HCT116 (cell line): ENCODE data around the gene ANKZF1. TPM values are rescaled to one million over a fixed set of nuclear protein-coding genes. Genes with fewer than 3 reads are reported as not detected.

Experiments
- ATAC-seq: fragments of 200-7000 bp; cut with Tn5 transposase; 2 replicates; pipeline ENCODE4 v1.9.1; 2020; ENCODE audit warnings: mild to moderate bottlenecking, moderate library complexity
- BruUV-seq: library from RNA; stranded (reverse); fragments of 400-500 nt; replicated peaks from 2 replicates; lab custom pipeline; 2021; lab: Mats Ljungman, UMichigan
- CTCF ChIA-PET: fragments of 300-600 bp; sonication (Branson Sonifier 250); formaldehyde crosslinking; loops from one replicate; lab custom pipeline; 2021; ENCODE audit warnings: antibody characterized with exemption; lab: Charles Lee
- POLR2A ChIA-PET: fragments of 300-600, 350-600 bp; sonication (Branson Sonifier 250); formaldehyde crosslinking; loops from one replicate; lab custom pipeline; 2021; ENCODE audit warnings: antibody characterized with exemption; lab: Charles Lee
- RAD21 ChIA-PET, 2 experiments: fragments of 300-600 bp; sonication (Branson Sonifier 250); formaldehyde crosslinking; loops; one replicate each; lab custom pipeline; 2023; ENCODE audit warnings: low total read pairs in 2 of 2; ENCODE audit not compliant: uncharacterized antibody in 2 of 2, unreplicated experiment in 2 of 2, low non-redundant PET in 1 of 2; lab: Charles Lee
- DNase-seq: peaks from one replicate; pipeline ENCODE4 v3.0.0-alpha.2; 2010; ENCODE audit warnings: low read depth, low spot score
- H2AFZ ChIP-seq: fragments of 200-600 bp; shearing (Covaris generic), sonication (generic); 2 replicates; pipeline ENCODE4 v1.6.1; 2017; ENCODE audit warnings: low read depth, mixed run types, mixed read lengths, antibody characterized with exemption, low read length; ENCODE audit not compliant: poor library complexity, severe bottlenecking
- H3K27ac ChIP-seq: 2 replicates; pipeline ENCODE4 v1.5.1; 2012; ENCODE audit warnings: low read depth, low read length
- H3K27me3 ChIP-seq: fragments of 200-600 bp; sonication (generic); 2 replicates; pipeline ENCODE4 v1.6.1; 2016; ENCODE audit warnings: mixed run types, low read length, mixed read lengths; ENCODE audit not compliant: insufficient read depth
- H3K36me3 ChIP-seq, 2 experiments: fragments of 200-500 bp in 1 of 2; fragments of 200-600 bp in 1 of 2; sonication (Bioruptor generic) in 1 of 2; sonication (generic) in 1 of 2; 2 replicates each; pipeline versions ENCODE4 v1.5.1 to v1.6.1; 2014 to 2016; ENCODE audit warnings: low read length in 2 of 2, inconsistent platforms in 1 of 2, mixed read lengths in 1 of 2, mixed run types in 1 of 2; ENCODE audit not compliant: insufficient read depth in 2 of 2, control insufficient read depth in 1 of 2
- H3K4me1 ChIP-seq, 2 experiments: fragments of 200-600 bp in 1 of 2; sonication (generic) in 1 of 2; 2 replicates each; pipeline versions ENCODE4 v1.5.1 to v1.6.1; 2012 to 2017; ENCODE audit warnings: low read length in 2 of 2, inconsistent platforms in 1 of 2, mild to moderate bottlenecking in 1 of 2, mixed read lengths in 1 of 2, mixed run types in 1 of 2, moderate library complexity in 1 of 2; ENCODE audit not compliant: insufficient read depth in 2 of 2, control insufficient read depth in 1 of 2
- H3K4me2 ChIP-seq: fragments of 200-600 bp; sonication (generic); 2 replicates; pipeline ENCODE4 v1.6.1; 2017; ENCODE audit warnings: mixed run types, low read length, mixed read lengths
- H3K4me3 ChIP-seq, 2 experiments: fragments of 200-600 bp in 1 of 2; sonication (generic) in 1 of 2; replicated peaks in 1 of 2; 2 replicates each; pipeline ENCODE4 v1.5.1; 2011 to 2016; ENCODE audit warnings: low read length in 2 of 2, control low read depth in 1 of 2, low read depth in 1 of 2, mild to moderate bottlenecking in 1 of 2, mixed read lengths in 1 of 2, mixed run types in 1 of 2
- H3K79me2 ChIP-seq: fragments of 200-600 bp; sonication (generic); 2 replicates; pipeline ENCODE4 v1.6.1; 2017; ENCODE audit warnings: mild to moderate bottlenecking, mixed run types, low read length, moderate library complexity, mixed read lengths; ENCODE audit not compliant: insufficient read depth
- H3K9ac ChIP-seq: fragments of 200-600 bp; sonication (generic); 2 replicates; pipeline ENCODE4 v1.6.1; 2016; ENCODE audit warnings: low read length, mixed read lengths
- H3K9me2 ChIP-seq: fragments of 200-600 bp; sonication (generic), shearing (Covaris generic); 2 replicates; pipeline ENCODE4 v1.6.1; 2017; ENCODE audit warnings: mixed run types, mild to moderate bottlenecking, moderate library complexity; ENCODE audit not compliant: insufficient read depth
- H3K9me3 ChIP-seq, 2 experiments: fragments of 200-500 bp in 1 of 2; fragments of 200-600 bp in 1 of 2; sonication (Bioruptor generic) in 1 of 2; sonication (generic) in 1 of 2; 2 replicates each; pipeline ENCODE4 v1.6.1; 2014 to 2017; ENCODE audit warnings: low read length in 2 of 2, mixed read lengths in 2 of 2, inconsistent platforms in 1 of 2, low read depth in 1 of 2, mild to moderate bottlenecking in 1 of 2, mixed run types in 1 of 2, moderate library complexity in 1 of 2; ENCODE audit not compliant: control insufficient read depth in 1 of 2, insufficient read depth in 1 of 2
- H4K20me1 ChIP-seq: fragments of 200-600 bp; sonication (generic), shearing (Covaris generic); 2 replicates; pipeline ENCODE4 v1.6.1; 2017; ENCODE audit warnings: mixed run types, mild to moderate bottlenecking, moderate library complexity; ENCODE audit not compliant: insufficient read depth
- ATF3 ChIP-seq: IDR thresholded peaks from 2 replicates; pipeline ENCODE4 v1.6.1; 2012
- CBX3 ChIP-seq: IDR thresholded peaks from 2 replicates; pipeline ENCODE4 v1.6.1; 2012; ENCODE audit warnings: low read depth
- CEBPB ChIP-seq: IDR thresholded peaks from 2 replicates; pipeline ENCODE4 v1.6.1; 2012; ENCODE audit warnings: low read depth
- EGR1 ChIP-seq: IDR thresholded peaks from 2 replicates; pipeline ENCODE4 v1.6.1; 2012; ENCODE audit warnings: low read depth
- EZH2 ChIP-seq: fragments of 200-600 bp; sonication (generic); IDR thresholded peaks from 2 replicates; pipeline ENCODE4 v1.6.1; 2017; ENCODE audit warnings: antibody characterized with exemption, mixed run types
- EZH2phosphoT487 ChIP-seq: fragments of 200-600 bp; IDR thresholded peaks from 2 replicates; pipeline ENCODE4 v1.6.1; 2018; ENCODE audit warnings: antibody characterized with exemption, borderline replicate concordance
- FOSL1 ChIP-seq: IDR thresholded peaks from 2 replicates; pipeline ENCODE4 v1.6.1; 2012; ENCODE audit warnings: low read depth
- JUND ChIP-seq: IDR thresholded peaks from 2 replicates; pipeline ENCODE4 v1.6.1; 2012
- MAX ChIP-seq: IDR thresholded peaks from 2 replicates; pipeline ENCODE4 v1.6.1; 2012
- POLR2A ChIP-seq: IDR thresholded peaks from 2 replicates; pipeline ENCODE4 v1.7.0; 2011; ENCODE audit warnings: borderline replicate concordance; ENCODE audit not compliant: insufficient read depth, insufficient read length; ENCODE audit errors: extremely low read depth
- POLR2AphosphoS5 ChIP-seq: IDR thresholded peaks from 2 replicates; pipeline ENCODE4 v1.6.1; 2011; ENCODE audit warnings: mild to moderate bottlenecking, low read depth, low read length, moderate library complexity
- RAD21 ChIP-seq: IDR thresholded peaks from 2 replicates; pipeline ENCODE4 v1.6.1; 2012; ENCODE audit warnings: low read depth, mild to moderate bottlenecking
- SIN3A ChIP-seq: IDR thresholded peaks from 2 replicates; pipeline ENCODE4 v1.6.1; 2012; ENCODE audit warnings: low read depth
- SP1 ChIP-seq: IDR thresholded peaks from 2 replicates; pipeline ENCODE4 v1.6.1; 2012; ENCODE audit warnings: low read depth
- SRF ChIP-seq: IDR thresholded peaks from 2 replicates; pipeline ENCODE4 v1.6.1; 2012; ENCODE audit warnings: low read depth
- TCF7L2 ChIP-seq: IDR thresholded peaks from 2 replicates; pipeline ENCODE4 v1.7.0; 2011; ENCODE audit warnings: borderline replicate concordance, inconsistent platforms; ENCODE audit not compliant: insufficient read depth, insufficient read length; ENCODE audit errors: extremely low read depth
- YY1 ChIP-seq: IDR thresholded peaks from 2 replicates; pipeline ENCODE4 v1.6.1; 2011; ENCODE audit warnings: low read length, low read depth, moderate library complexity, mild to moderate bottlenecking; ENCODE audit not compliant: insufficient replicate concordance; ENCODE audit errors: extremely low read depth
- ZFX ChIP-seq: fragments of 450-650 bp; IDR thresholded peaks from 2 replicates; pipeline ENCODE4 v1.6.1; 2017
- ZNF274 ChIP-seq: fragments of 200-500 bp; sonication (Bioruptor generic); IDR thresholded peaks from 2 replicates; pipeline ENCODE4 v1.6.1; 2014; ENCODE audit warnings: mild to moderate bottlenecking, low read depth, low read length, inconsistent platforms
- intact Hi-C: fragments of 100-400 bp; cut with micrococcal nuclease; formaldehyde crosslinking; loops from 2 replicates; pipeline ENCODE4 v1.10.0; 2022
- total RNA-seq: library from RNA; stranded (reverse); gene quantifications from one replicate; pipeline ENCODE4 v1.2.1, GENCODE V29; 2021; ENCODE audit not compliant: unreplicated experiment

Gene ANKZF1
- total RNA-seq, 1 experiment from 2014 or later = 64.7 TPM

- no peaks in the 10 kb centered on the region for H4K20me1 ChIP-seq
- DNase-seq (no peak), ATAC-seq (no peak)
- BruUV-seq = no TSS peak
- H2AFZ ChIP-seq = no peak overlapping the region
- POLR2A ChIA-PET = no interaction called here
- H3K9me3 ChIP-seq = no peaks in the 10 kb centered on the region
- peaks cover 5 to 14% of the 10 kb centered on the region in 2 experiments; a peak in 3 of 4 replicates for H3K36me3 ChIP-seq
- no peak overlapping the region for H3K4me3 ChIP-seq
- no peaks in the 10 kb centered on the region for H3K4me1 ChIP-seq
- CTCF ChIA-PET = no interaction called here
- H3K79me2 ChIP-seq = no peaks in the 10 kb centered on the region
- TF ChIP-seq SIN3A = no peak
- TF ChIP-seq ZFX = no peak
- TF ChIP-seq POLR2A = no peak
- TF ChIP-seq POLR2AphosphoS5 = no peak
- TF ChIP-seq EZH2 = no peak
- no peak for TF ChIP-seq FOSL1
- no peak for TF ChIP-seq CBX3
- TF ChIP-seq TCF7L2 = no peak
- TF ChIP-seq ATF3 = no peak
- TF ChIP-seq CEBPB = no peak
- no peak for TF ChIP-seq EGR1
- no peak for TF ChIP-seq ZNF274
- no peak for TF ChIP-seq YY1
- no peak for TF ChIP-seq MAX
- TF ChIP-seq JUND = no peak
- no peak for TF ChIP-seq SRF
- no peak for TF ChIP-seq SP1
- no peak for TF ChIP-seq RAD21
- no peak for TF ChIP-seq EZH2phosphoT487
- no peaks in the 10 kb centered on the region for H3K27me3 ChIP-seq
- no peak overlapping the region for H3K27ac ChIP-seq
- intact Hi-C loops = no loop called here
- RAD21 ChIA-PET = no interaction called here
- no peak overlapping the region for H3K9ac ChIP-seq
- no peak overlapping the region for H3K4me2 ChIP-seq
- H3K9me2 ChIP-seq = no peaks in the 10 kb centered on the region
Observed at GRCh38 chr2:219186754-219187456, 42.7 kb upstream of the ANKZF1 start.
